Subcutaneous abdominal adipose tissue (tissue), 5 donors: ENCODE results near the gene GSTO2.
A peak's percentile ranks its signal among the peaks of the same experiment; 100 is the strongest.

Source experiments
- H3K27ac ChIP-seq: one replicate; pipeline ENCODE4 v1.7.0; 2013; ENCODE audit warnings: low read depth, mild to moderate bottlenecking, inconsistent platforms, low read length, moderate library complexity
- H3K27me3 ChIP-seq, 5 donors: one replicate each; pipeline ENCODE4 v1.7.0; 2013; ENCODE audit warnings: low read length in 5 of 5, inconsistent platforms in 1 of 5; ENCODE audit not compliant: control insufficient read depth in 5 of 5, insufficient read depth in 4 of 5
- H3K36me3 ChIP-seq, 5 donors: one replicate each; pipeline ENCODE4 v1.7.0; 2013; ENCODE audit warnings: low read length in 5 of 5; ENCODE audit not compliant: control insufficient read depth in 5 of 5, insufficient read depth in 5 of 5
- H3K4me1 ChIP-seq, 5 donors: one replicate each; pipeline ENCODE4 v1.7.0; 2013; ENCODE audit warnings: low read length in 5 of 5, mild to moderate bottlenecking in 3 of 5, moderate library complexity in 1 of 5; ENCODE audit not compliant: control insufficient read depth in 5 of 5, insufficient read depth in 5 of 5
- H3K4me3 ChIP-seq, 5 donors: one replicate each; pipeline ENCODE4 v1.7.0; 2013; ENCODE audit warnings: low read length in 5 of 5, low read depth in 1 of 5
- H3K9ac ChIP-seq, 5 donors: one replicate each; pipeline ENCODE4 v1.7.0; 2013; ENCODE audit warnings: low read length in 5 of 5, mild to moderate bottlenecking in 4 of 5, moderate library complexity in 3 of 5
- H3K9me3 ChIP-seq, 5 donors: one replicate each; pipeline ENCODE4 v1.7.0; 2013; ENCODE audit warnings: low read length in 5 of 5; ENCODE audit not compliant: control insufficient read depth in 5 of 5
- donor health status: healthy.
- donor health status: healthy.
- donor health status: healthy.
- donor health status: healthy.
- donor health status: healthy.

The GSTO2 gene

GRCh38 chr10:104316321-104317099 is 47.5 kb downstream of the GSTO2 start:
- H3K36me3 ChIP-seq = peaks cover 0 to 41% (median 38%) of the 10 kb centered on the region in 5 donors
- peaks cover 23 to 74% (median 51%) of the 10 kb centered on the region in 5 donors for H3K4me1 ChIP-seq

GRCh38 chr10:104317269-104317710 is 48.3 kb downstream of the GSTO2 start:
- Histone ChIP-seq H3K27me3 (no peaks in the 10 kb centered on the region), H3K9ac (no peak overlapping the region), H3K27ac (peak overlapping the region; percentile 23), H3K4me3 (no peak overlapping the region), H3K9me3 (no peaks in the 10 kb centered on the region), H3K36me3 (peaks cover 0 to 40% (median 37%) of the 10 kb centered on the region in 5 donors), H3K4me1 (peaks cover 25 to 75% (median 51%) of the 10 kb centered on the region in 5 donors)

More at GRCh38 chr10:104316321-104317099, 47.5 kb downstream of the GSTO2 start:
- Histone ChIP-seq H3K9me3 (no peaks in the 10 kb centered on the region), H3K27me3 (no peaks in the 10 kb centered on the region), H3K27ac (peak overlapping the region; percentile 23), H3K4me3 (no peak overlapping the region), H3K9ac (no peak overlapping the region)

- H3K4me3 ChIP-seq = no peak overlapping the region
- H3K9ac ChIP-seq = no peak overlapping the region
- no peaks in the 10 kb centered on the region for H3K9me3 ChIP-seq
- peaks cover 0 to 34% (median 31%) of the 10 kb centered on the region in 5 donors for H3K36me3 ChIP-seq
- peaks cover 25 to 75% (median 53%) of the 10 kb centered on the region in 5 donors for H3K4me1 ChIP-seq
- H3K27me3 ChIP-seq = no peaks in the 10 kb centered on the region
- no peak overlapping the region for H3K27ac ChIP-seq
Measured at GRCh38 chr10:104317726-104318299, 48.8 kb downstream of the GSTO2 start.

GRCh38 chr10:104318326-104318725 is 49.3 kb downstream of the GSTO2 start:
- H3K4me3 ChIP-seq = no peak overlapping the region
- peaks cover 25 to 75% (median 58%) of the 10 kb centered on the region in 5 donors for H3K4me1 ChIP-seq
- no peaks in the 10 kb centered on the region for H3K27me3 ChIP-seq
- H3K9me3 ChIP-seq = no peaks in the 10 kb centered on the region
- no peak overlapping the region for H3K9ac ChIP-seq
- peaks cover 0 to 29% (median 26%) of the 10 kb centered on the region in 5 donors for H3K36me3 ChIP-seq
- no peak overlapping the region for H3K27ac ChIP-seq

GRCh38 chr10:104318810-104319741 is 50.1 kb downstream of the GSTO2 start:
- Histone ChIP-seq H3K36me3 (peaks cover 0 to 22% (median 19%) of the 10 kb centered on the region in 5 donors), H3K9me3 (no peaks in the 10 kb centered on the region), H3K4me1 (peaks cover 27 to 80% (median 64%) of the 10 kb centered on the region in 5 donors), H3K27me3 (no peaks in the 10 kb centered on the region), H3K27ac (no peak overlapping the region), H3K4me3 (no peak overlapping the region), H3K9ac (no peak overlapping the region)

GRCh38 chr10:104321226-104321625 is 52.2 kb downstream of the GSTO2 start:
- H3K4me1 ChIP-seq = peaks cover 28 to 98% (median 85%) of the 10 kb centered on the region in 5 donors
- no peaks in the 10 kb centered on the region for H3K27me3 ChIP-seq
- no peak overlapping the region for H3K27ac ChIP-seq
- H3K4me3 ChIP-seq = no peak overlapping the region
- H3K9ac ChIP-seq = no peak overlapping the region
- peaks cover 0 to under 1% (median 0%) of the 10 kb centered on the region in 5 donors for H3K36me3 ChIP-seq
- no peaks in the 10 kb centered on the region for H3K9me3 ChIP-seq

- H3K4me1 ChIP-seq = peaks cover 26 to 98% (median 86%) of the 10 kb centered on the region in 5 donors
- H3K27me3 ChIP-seq = no peaks in the 10 kb centered on the region
- H3K9ac ChIP-seq = no peak overlapping the region
- no peaks in the 10 kb centered on the region for H3K9me3 ChIP-seq
- no peak overlapping the region for H3K27ac ChIP-seq
- H3K4me3 ChIP-seq = no peak overlapping the region
- no peaks in the 10 kb centered on the region for H3K36me3 ChIP-seq
Measured at GRCh38 chr10:104321725-104322415, 52.9 kb downstream of the GSTO2 start.

- no peaks in the 10 kb centered on the region for H3K27me3 ChIP-seq
- H3K9me3 ChIP-seq = no peaks in the 10 kb centered on the region
- no peak overlapping the region for H3K4me3 ChIP-seq
- peaks cover 25 to 98% (median 86%) of the 10 kb centered on the region in 5 donors for H3K4me1 ChIP-seq
- no peaks in the 10 kb centered on the region for H3K36me3 ChIP-seq
- H3K9ac ChIP-seq = peak overlapping the region in 1 of 5 donors; percentile 49
- no peak overlapping the region for H3K27ac ChIP-seq
Measured at GRCh38 chr10:104322416-104322782, 53.4 kb downstream of the GSTO2 start.

- no peaks in the 10 kb centered on the region for H3K27me3 ChIP-seq
- H3K4me1 ChIP-seq = peaks cover 26 to 98% (median 88%) of the 10 kb centered on the region in 5 donors
- H3K36me3 ChIP-seq = no peaks in the 10 kb centered on the region
- H3K9me3 ChIP-seq = no peaks in the 10 kb centered on the region
- no peak overlapping the region for H3K4me3 ChIP-seq
- peak overlapping the region in 1 of 5 donors; percentile 49 for H3K9ac ChIP-seq
- no peak overlapping the region for H3K27ac ChIP-seq
Measured at GRCh38 chr10:104323085-104323484, 54.1 kb downstream of the GSTO2 start.
